ENCODE measurements around the gene FAU. TPM values are rescaled to one million over a fixed set of nuclear protein-coding genes. Genes with fewer than 3 reads are reported as not detected.

The FAU gene
- total RNA-seq, 1 donor from 2014 or later: 710 TPM

GRCh38 chr11:65126624-65127274, 4.8 kb upstream of the FAU start:
- Histone ChIP-seq H3K36me3 (ENCODE audit: control insufficient read depth, insufficient read depth, low read length) (peaks cover 8% of the 10 kb centered on the region), H3K4me3 (ENCODE audit: low read depth, low read length) (no peak overlapping the region), H3K27me3 (ENCODE audit: control insufficient read depth, insufficient read depth, low read length) (no peaks in the 10 kb centered on the region)
- TF ChIP-seq, protein P1, sequence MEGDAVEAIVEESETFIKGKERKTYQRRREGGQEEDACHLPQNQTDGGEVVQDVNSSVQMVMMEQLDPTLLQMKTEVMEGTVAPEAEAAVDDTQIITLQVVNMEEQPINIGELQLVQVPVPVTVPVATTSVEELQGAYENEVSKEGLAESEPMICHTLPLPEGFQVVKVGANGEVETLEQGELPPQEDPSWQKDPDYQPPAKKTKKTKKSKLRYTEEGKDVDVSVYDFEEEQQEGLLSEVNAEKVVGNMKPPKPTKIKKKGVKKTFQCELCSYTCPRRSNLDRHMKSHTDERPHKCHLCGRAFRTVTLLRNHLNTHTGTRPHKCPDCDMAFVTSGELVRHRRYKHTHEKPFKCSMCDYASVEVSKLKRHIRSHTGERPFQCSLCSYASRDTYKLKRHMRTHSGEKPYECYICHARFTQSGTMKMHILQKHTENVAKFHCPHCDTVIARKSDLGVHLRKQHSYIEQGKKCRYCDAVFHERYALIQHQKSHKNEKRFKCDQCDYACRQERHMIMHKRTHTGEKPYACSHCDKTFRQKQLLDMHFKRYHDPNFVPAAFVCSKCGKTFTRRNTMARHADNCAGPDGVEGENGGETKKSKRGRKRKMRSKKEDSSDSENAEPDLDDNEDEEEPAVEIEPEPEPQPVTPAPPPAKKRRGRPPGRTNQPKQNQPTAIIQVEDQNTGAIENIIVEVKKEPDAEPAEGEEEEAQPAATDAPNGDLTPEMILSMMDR (IDR thresholded peaks at IDR 0.05; ENCODE audit: insufficient read depth, low read length, poor library complexity, severe bottlenecking): no peak
- DNase-seq (ENCODE audit: low read depth): no peak

GRCh38 chr11:65125197-65126056, 3.5 kb upstream of the FAU start:
- no peaks in the 10 kb centered on the region for H3K27me3 ChIP-seq (ENCODE audit: control insufficient read depth, insufficient read depth, low read length)
- no peak for DNase-seq (ENCODE audit: low read depth)
- TF ChIP-seq, protein P1 (IDR thresholded peaks at IDR 0.05; ENCODE audit: insufficient read depth, low read length, poor library complexity, severe bottlenecking): no peak
- peaks cover 9% of the 10 kb centered on the region for H3K36me3 ChIP-seq (ENCODE audit: control insufficient read depth, insufficient read depth, low read length)
- H3K4me3 ChIP-seq (ENCODE audit: low read depth, low read length): no peak overlapping the region

GRCh38 chr11:65124480-65125196, 2.7 kb upstream of the FAU start:
- no peak for DNase-seq (ENCODE audit: low read depth)
- TF ChIP-seq, protein P1 (IDR thresholded peaks at IDR 0.05; ENCODE audit: insufficient read depth, low read length, poor library complexity, severe bottlenecking): no peak
- no peak overlapping the region for H3K4me3 ChIP-seq (ENCODE audit: low read depth, low read length)
- H3K27me3 ChIP-seq (ENCODE audit: control insufficient read depth, insufficient read depth, low read length): no peaks in the 10 kb centered on the region
- peaks cover 10% of the 10 kb centered on the region for H3K36me3 ChIP-seq (ENCODE audit: control insufficient read depth, insufficient read depth, low read length)

DNA sequence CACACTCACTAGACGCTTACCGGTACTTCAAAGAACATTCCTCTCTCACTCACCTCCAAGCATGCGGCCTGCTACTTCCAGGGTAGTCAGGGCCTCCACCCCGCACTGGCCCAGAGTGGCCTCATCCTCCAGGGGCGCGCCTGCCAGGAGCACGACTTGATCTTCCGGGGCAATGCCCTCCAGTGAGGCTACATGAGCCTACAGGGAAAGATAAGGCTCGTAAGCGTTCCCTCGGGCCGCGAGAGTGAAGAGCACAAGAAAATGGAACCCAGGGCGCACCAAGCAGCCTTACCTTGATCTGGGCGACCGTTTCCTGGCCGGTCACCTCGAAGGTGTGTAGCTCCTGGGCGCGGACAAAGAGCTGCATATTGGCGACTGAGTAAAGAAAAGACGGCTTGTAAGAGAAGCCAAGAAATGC, 478 bp downstream of the FAU start:
- no peak for DNase-seq (ENCODE audit: low read depth)
- TF ChIP-seq, protein P1 (IDR thresholded peaks at IDR 0.05; ENCODE audit: insufficient read depth, low read length, poor library complexity, severe bottlenecking): no peak
- Histone ChIP-seq H3K4me3 (ENCODE audit: low read depth, low read length) (peak overlapping the region; percentile 99), H3K36me3 (ENCODE audit: control insufficient read depth, insufficient read depth, low read length) (peaks cover 7% of the 10 kb centered on the region), H3K27me3 (ENCODE audit: control insufficient read depth, insufficient read depth, low read length) (no peaks in the 10 kb centered on the region)

- H3K36me3 ChIP-seq (ENCODE audit: control insufficient read depth, insufficient read depth, low read length): peaks cover 7% of the 10 kb centered on the region
- no peak for DNase-seq (ENCODE audit: low read depth)
Measured at GRCh38 chr11:65120831-65121230, 1.1 kb downstream of the FAU start.

More at GRCh38 chr11:65120831-65121230, 1.1 kb downstream of the FAU start:
- Histone ChIP-seq H3K27me3 (ENCODE audit: control insufficient read depth, insufficient read depth, low read length) (no peaks in the 10 kb centered on the region), H3K4me3 (ENCODE audit: low read depth, low read length) (peak overlapping the region; percentile 99)
- TF ChIP-seq, protein P1 (IDR thresholded peaks at IDR 0.05; ENCODE audit: insufficient read depth, low read length, poor library complexity, severe bottlenecking): no peak
